SU-DHL-6 (cell line): ENCODE results near the gene CGB8.
"Not testable (repeated sequence)": the region's sequence is repeated elsewhere in the genome, so short reads cannot be mapped to it uniquely, and the experiment has no call there.

ENCODE experiments used
- CTCF ChIP-seq: fragments of 200-600 bp; sonication (generic); IDR thresholded peaks from one replicate; pipeline ENCODE4 v1.5.1; 2017; ENCODE audit warnings: antibody characterized with exemption, mild to moderate bottlenecking, low read length, moderate library complexity; ENCODE audit not compliant: insufficient read depth, poor library complexity, severe bottlenecking
- EZH2phosphoT487 ChIP-seq: fragments of 200-600 bp; sonication (generic), shearing (Covaris generic); conservative IDR thresholded peaks from 2 replicates; pipeline ENCODE4 v1.6.1; 2018; ENCODE audit warnings: mild to moderate bottlenecking, antibody characterized with exemption, low read length, moderate library complexity, mixed read lengths

- not testable (repeated sequence) for TF ChIP-seq CTCF, EZH2phosphoT487
These were observed 24.7 kb downstream of the CGB8 start, which contains the start of gene CGB3 for GRCh38 chr19:49024233-49024632.
